Astrocyte of the spinal cord (primary cell): ENCODE data around the gene RPL7A.

Source experiments
- DNase-seq: peaks from one replicate; pipeline ENCODE4 v3.0.0; 2011; ENCODE audit warnings: low read depth, low spot score
- H3K4me3 ChIP-seq: 2 replicates; pipeline ENCODE4 v1.5.1; 2011; ENCODE audit warnings: low read depth, mild to moderate bottlenecking, low read length, moderate library complexity
- CTCF ChIP-seq: IDR thresholded peaks from 2 replicates; pipeline ENCODE4 v1.5.1; 2012; ENCODE audit warnings: low read depth, mild to moderate bottlenecking, low read length, inconsistent platforms
- in situ Hi-C: cut with HindIII; loops from 2 replicates; pipeline ENCODE4 v1.10.0; 2017; ENCODE audit warnings: low sequenced_read_pairs

RPL7A gene

GRCh38 chr9:133396952-133397351, 48.9 kb downstream of the RPL7A start:
- H3K4me3 ChIP-seq = no peak overlapping the region
- in situ Hi-C loops = no loop called here
- peak; percentile 3 for DNase-seq
- TF ChIP-seq CTCF = peak; percentile 46

- no peak for DNase-seq
- in situ Hi-C loops = no loop called here
- no peak overlapping the region for H3K4me3 ChIP-seq
- TF ChIP-seq CTCF = no peak
Observed at GRCh38 chr9:133397370-133397769, 49.4 kb downstream of the RPL7A start.

- TF ChIP-seq CTCF = no peak
- no peak for DNase-seq
- no peak overlapping the region for H3K4me3 ChIP-seq
- in situ Hi-C loops = no loop called here
Observed at GRCh38 chr9:133397895-133398294, 49.9 kb downstream of the RPL7A start.

GRCh38 chr9:133400292-133400691, 52.3 kb downstream of the RPL7A start:
- no peak overlapping the region for H3K4me3 ChIP-seq
- no peak for TF ChIP-seq CTCF
- no peak for DNase-seq
- in situ Hi-C loops = no loop called here
